Stimulated activated CD8-positive, alpha-beta memory T cell treated with anti-CD3 and anti-CD28 coated beads, Interleukin-15, amount 100 ng/mL, for 1 hour (primary cell): ENCODE measurements around the gene STAT6.

Experiments used
- DNase-seq: peaks from one replicate; pipeline ENCODE4 v3.0.0-alpha.2; 2020; ENCODE audit warnings: low read depth

Gene STAT6

GRCh38 chr12:57047981-57048380, 63.2 kb downstream of the STAT6 start:
- DNase-seq, result no peak

DNA sequence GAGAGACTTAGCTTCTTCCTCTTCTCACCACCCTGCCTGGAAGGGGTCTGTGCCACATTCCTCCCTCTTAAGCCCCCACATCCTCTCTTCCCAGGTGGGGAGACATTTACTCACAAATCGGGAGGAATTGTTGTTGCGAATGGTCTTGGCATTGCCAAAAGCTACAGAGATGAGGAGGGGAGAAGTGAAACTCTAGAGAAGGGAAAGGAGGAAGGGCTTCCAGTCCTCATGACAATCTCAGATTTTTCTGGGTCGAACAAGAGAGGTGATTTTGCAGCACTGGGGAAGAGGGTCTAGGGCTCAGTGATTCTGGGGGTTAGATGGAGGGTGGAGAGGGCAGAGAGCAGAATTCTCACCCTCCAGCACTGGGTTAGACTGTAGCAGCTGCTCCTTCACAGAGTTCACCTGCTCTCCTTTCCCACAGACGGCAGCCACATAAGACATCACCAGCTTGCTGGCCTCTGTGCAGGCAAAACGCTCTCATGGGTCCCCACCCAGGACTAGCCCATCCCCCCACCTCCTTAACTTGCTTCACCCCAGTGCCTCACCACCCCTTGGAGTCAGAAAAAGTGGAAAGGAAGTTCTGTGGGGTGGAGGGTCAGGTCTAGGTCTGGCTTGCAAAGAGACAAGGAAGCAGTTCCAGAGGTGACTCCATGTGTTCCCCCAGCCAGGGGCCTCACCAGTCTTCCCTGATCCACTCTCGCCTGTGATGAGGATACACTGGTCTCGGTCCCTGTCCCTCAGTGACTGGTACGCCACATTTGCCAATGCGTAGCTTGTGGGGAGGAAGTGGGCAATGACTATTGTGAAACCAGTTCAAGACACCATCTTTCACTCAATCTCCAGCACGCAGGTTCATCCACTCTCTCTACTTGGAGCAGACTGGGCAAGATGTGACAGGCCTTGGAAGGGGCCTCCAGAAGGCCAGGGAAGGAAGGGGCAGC, 63.9 kb downstream of the STAT6 start:
- no peak for DNase-seq

DNA sequence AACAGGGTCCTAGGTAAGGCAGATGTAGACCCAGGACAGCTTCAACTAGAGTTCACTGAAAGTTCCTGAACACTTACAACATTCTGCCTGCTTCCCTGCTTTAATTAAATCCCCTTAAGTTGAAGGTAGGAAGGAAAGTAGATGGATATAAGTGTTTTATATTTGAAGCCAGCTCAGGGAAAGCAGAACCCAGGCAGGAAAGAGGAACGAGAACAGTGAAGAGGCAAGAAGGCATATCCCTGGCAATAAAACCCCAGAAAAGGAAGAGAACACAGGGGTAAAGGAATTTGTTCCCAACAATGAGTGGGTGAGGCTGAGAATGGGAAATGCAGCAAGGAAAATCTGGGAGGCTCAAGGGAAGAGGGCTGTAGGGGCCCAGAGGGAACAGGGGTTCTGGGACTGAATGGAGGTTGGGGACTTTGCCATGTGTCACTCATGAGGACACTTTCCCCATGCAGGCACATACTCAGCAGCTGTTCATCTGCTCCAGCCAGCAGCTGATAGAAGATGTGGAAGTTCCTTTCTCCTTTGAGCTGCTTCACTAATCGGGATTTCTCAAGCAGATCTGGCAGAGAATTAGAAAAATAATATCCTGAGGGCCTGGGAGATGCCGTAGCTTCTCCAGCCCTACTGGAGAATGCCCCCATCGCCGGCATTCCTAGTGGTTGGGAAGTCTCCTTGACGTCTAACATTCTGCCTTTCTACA, 64.9 kb downstream of the STAT6 start:
- no peak for DNase-seq
